NCI-H1417 (cell line): ENCODE measurements around the gene CHKB.

Experiments
- DNase-seq, 3 experiments: peaks; one replicate each; lab custom pipeline; 2025; lab: John Stamatoyannopoulos, UW

CHKB gene

DNA sequence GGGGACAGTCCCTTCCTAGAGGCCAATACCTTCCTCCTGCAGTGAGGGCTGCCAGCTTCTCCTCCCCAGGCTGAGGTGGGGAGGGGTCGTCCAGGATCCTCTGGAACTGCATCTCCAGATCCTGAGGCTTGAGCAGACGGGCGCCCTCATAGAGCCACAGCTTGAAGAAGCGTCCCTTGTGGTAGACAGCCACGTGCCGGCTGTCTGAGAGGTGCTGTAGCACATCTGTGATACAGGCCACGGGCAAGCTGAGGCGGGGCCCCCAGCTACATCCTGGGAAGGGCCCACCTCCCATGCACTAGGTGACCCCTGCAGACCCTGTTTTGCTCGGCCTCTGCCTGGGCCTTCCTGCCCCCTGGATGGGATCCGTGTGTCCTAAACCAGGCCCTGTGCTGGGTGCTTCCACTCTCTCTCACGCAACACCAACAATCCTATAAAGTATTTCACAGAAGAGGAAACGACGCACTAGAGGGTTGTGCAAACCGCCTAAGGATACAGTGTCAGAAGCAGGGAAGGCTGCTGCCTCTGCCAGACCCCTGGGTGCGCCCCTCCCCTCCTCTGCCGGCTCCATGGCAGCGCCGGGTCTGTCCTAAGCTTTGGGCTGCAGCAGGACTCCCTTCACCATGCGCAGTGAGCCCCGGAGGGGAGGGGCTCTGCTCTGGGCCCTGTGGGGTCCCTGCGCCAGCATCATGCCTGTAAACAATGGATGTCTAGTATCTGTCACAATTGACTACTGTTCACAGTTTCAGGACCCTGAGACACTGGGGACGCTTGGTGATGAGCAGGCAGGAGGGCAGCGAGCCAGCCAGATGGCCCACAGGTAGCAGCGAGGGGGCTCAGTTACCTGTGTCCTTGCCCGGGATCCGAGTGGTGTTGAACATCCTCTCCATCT, 8.9 kb downstream of the CHKB start:
- DNase-seq = no peak

DNA sequence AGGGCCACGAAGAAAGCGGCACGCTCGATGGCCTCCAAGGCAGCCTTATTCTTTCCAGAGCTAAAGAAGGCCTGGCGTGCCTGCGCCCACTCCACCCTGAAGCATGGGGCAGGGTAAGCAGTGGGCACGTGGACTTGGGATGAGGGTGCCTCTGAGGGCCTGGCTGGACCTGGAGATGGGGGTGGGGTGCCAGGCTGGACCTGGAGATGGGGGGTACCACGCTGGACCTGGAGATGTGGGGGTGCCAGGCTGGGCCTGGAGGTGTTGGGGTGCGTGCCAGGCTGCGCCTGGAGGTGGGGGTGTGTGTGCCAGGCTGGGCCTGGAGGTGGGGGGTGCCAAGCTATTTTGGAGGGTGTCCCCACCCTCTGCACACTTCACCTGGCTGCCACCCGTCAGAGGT, 9.7 kb downstream of the CHKB start:
- no peak for DNase-seq

GRCh38 chr22:50571264-50572175, 11.1 kb downstream of the CHKB start:
- no peak for DNase-seq

GRCh38 chr22:50570861-50571260, 11.8 kb downstream of the CHKB start:
- DNase-seq = no peak

- DNase-seq = no peak
Measured at GRCh38 chr22:50569896-50570535, 12.6 kb downstream of the CHKB start.

DNA sequence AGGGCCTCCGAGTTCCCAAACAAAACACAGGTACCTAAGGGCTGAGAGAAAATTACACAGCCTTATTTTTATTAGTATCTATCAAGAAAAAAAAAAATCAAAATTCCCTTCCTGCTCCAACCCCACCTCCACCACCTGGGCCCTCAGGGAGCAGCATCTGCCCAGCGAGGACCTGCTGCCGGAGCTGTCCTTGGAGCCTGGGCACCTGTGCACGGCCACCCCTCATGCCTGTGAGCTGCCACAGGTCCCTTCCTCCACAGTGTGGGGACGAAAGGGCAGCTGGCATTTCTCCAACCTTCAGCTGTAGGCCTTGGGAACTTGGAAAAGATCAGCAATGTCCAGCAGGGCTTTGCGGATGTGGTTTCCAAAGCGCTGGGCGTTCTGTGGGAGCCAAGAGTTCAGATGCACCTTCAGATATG, 13.6 kb downstream of the CHKB start:
- no peak for DNase-seq

DNA sequence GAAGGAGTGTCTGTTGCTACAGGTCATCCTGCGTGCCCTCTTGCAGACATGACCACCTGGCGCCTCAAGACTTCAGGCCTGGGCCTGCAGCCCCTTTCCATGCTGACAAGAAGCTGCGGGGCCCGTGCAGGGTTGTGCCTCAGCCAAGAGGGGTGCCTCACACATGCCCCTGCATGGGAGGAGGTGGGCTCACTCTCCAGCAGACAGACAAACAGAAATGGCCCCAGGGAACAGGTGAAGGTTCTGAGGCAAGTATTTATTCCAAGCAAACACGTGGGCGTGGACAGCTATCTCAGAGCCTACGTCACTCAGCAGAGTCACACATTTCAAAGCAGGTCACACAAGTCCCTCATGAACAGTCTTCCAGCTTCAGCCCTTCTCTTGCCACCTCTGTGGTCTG, 14.0 kb downstream of the CHKB start:
- no peak for DNase-seq

DNA sequence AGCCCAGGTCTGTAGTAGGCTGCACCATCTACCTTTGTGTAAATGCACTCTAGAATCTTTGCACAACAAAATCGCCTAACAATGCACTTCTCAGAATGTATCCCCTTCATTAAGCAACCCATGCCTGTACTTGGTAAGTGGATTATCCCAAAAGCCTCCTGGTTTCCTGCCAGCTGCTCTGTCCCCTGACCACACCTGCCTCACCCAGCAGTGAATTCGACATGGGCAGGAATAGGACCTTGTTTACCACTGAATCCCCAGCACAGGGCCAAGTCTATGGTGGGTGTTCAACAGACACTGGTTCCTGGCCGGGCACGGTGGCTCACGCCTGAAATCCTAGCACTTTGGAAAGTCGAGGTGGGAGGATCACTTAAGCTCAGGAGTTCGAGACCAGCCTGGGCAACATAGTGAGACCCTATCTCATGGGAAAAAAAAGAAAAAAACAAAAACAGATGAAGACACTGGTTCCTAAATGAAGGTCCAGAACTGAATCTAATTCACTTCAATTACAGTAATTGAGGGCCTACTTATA, 14.9 kb downstream of the CHKB start:
- DNase-seq = no peak

DNA sequence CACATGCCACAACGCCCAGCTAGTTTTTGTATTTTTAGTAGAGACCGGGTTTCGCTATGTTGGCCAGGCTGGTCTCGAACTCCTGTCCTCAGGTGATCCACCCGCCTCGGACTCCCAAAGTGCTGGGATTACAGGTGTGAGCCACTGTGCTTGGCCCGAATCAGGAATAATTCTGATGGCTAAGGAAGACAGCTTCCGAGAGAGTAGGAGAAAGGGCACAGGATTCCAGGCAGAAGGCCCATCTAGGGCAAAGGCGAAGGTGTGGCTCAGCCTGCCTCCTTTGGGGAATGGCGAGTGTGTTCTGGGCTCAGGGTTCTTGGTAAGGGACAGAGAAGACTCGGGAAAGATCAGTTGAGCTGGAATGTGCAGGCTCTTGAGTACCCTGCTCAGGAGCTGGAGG, 18.4 kb downstream of the CHKB start:
- DNase-seq = no peak

DNA sequence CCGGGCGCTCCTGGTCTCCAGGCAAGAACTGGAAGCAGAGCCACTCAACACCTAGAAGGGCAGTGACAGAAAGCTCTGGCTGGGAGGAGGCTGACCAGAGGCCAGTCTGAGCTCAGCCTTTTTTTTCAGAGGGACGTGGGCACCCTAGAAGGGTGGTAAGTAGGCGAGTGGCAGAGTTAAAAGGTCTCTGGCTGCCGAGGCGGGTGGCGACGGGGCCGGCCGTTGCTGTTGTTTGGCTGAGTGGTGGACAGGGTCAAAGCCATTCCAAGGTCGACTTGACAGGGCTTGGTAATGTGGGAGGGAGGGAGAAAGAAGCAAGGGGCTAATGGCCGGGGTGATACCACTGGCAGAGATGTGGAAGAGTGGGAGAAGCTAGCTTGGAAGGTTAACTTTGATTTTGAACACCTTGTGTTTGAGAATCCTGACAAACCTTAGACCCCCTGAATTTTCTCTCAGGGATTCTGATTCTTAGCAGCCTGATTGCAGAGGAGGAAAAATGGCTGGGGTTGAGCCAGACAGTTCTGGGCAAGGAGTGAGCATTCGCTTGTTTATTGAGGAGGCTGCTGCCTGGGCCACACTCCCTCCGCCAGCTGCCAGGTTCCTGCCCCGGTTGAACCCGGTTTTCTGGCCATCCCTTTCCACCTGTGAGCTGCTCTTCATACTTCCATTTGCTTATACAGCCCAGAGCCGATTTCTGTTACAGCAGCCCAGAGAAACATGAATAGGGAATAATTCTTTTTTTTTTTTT, 19.1 kb downstream of the CHKB start:
- peak in 2 of 3 experiments; percentile 21 to 23 for DNase-seq

DNA sequence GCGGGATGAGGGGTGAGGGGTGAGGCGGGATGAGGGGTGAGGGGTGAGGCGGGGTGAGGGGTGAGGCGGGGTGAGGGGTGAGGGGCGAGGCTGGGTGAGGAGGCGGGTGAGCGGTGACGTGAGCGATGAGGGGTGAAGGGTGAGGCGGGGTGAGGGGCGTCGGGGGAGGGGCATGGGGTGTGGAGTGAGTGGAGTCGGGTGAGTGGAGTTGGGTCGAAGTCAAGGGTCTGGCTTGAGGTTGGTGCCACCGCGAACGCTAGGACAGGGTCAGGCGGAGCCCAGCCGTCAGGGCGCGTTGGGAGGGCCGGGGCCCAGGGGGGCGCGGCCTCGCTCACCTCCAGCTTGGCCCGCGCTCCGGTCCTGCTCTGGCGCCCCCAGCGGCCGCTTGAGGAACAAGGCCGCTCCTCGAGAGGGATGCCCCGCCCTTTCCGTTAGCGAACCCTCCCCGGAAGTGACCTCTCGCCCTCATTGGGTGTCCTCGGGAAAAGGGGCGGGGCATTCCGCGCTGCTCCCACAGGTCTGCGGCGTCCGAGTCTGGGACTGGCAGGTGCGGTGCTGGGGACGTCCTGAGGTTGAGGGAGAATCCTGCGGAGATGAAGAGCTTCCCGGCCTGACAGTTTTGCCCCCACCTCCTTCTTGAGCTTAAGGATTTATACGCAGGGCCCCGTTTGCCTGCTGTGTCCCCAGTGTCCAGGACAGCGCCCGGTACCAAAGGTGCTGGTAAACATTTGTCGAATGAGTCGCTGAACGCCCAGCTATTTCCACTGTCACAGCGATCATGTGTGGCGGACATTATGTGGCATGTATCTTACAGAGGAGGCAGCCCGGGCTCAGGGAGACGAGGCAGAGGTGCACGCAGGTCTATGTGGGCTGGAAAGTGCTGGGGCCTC, 19.9 kb downstream of the CHKB start, which contains the start of gene SYCE3:
Gene SYCE3 (minus strand): TSS at position 397 of the 890 bp plus-strand sequence. CDS start 6,514 bp downstream, outside the sequence.
- peak; percentile 82 to 96 (median 90) for DNase-seq

- DNase-seq = no peak
Measured at GRCh38 chr22:50561401-50562358, 21.0 kb downstream of the CHKB start.

DNA sequence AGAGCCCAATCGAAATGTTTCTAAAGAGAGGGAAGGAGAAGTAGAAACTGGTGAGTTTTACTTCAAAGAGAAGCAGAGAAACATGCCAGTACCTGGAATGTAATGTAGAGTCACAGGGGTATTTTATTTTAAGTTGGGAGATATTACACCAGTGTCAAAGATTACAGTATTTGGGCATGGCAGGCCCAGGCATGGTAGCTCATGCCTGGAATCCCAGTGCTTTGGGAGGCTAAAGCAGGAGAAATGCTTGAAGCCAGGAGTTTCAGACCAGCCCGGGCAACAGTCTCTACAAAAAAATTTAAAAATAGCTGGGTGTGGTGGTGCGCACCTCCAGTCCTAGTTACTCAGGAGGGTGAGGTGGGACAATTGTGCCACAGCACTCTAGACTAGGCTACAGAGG, 22.6 kb downstream of the CHKB start:
- DNase-seq = no peak

GRCh38 chr22:50556703-50557102, 25.9 kb downstream of the CHKB start:
- no peak for DNase-seq

DNA sequence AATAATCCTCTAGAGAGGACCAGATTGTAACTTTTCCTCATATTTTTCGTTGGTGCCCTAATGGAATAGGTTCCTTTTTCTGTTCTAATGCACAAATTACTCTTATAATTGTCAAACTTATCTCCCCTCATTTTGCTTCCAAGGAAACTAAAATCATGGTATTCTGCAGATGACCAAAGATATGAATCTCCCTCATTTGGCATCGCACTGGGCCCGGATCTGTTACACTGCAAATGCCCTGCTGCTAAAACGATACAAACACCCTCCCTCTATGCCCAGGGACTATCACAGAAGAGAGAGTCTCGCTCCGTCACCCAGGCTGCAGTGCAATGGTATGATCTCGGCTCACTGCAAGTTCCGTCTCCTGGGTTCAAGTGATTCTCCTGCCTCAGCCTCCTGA, 29.3 kb downstream of the CHKB start:
- DNase-seq = no peak

GRCh38 chr22:50551160-50551752, 31.4 kb downstream of the CHKB start:
- no peak for DNase-seq

GRCh38 chr22:50550395-50550794, 32.3 kb downstream of the CHKB start:
- no peak for DNase-seq

GRCh38 chr22:50548921-50549790, 33.5 kb downstream of the CHKB start:
- no peak for DNase-seq
